Epithelial cell of prostate (primary cell): Measurements from ENCODE around the gene IDH3G.

Experiments
- DNase-seq: peaks from one replicate; pipeline ENCODE4 v3.0.0-alpha.2; 2011; ENCODE audit warnings: low read depth, low spot score
- H3K27ac ChIP-seq: fragments of 450-650 bp; 2 replicates; pipeline ENCODE4 v1.5.1; 2017; ENCODE audit warnings: mild to moderate bottlenecking

Gene IDH3G

GRCh38 chrX:153816831-153817690 is 22.9 kb upstream of the IDH3G start:
- no peak for DNase-seq
- H3K27ac ChIP-seq = no peak overlapping the region

GRCh38 chrX:153814591-153815315 is 20.6 kb upstream of the IDH3G start:
- no peak for DNase-seq
- H3K27ac ChIP-seq = no peak overlapping the region

GRCh38 chrX:153813161-153813560 is 19.0 kb upstream of the IDH3G start:
- no peak overlapping the region for H3K27ac ChIP-seq
- DNase-seq = no peak

- no peak for DNase-seq
- no peak overlapping the region for H3K27ac ChIP-seq
These were observed 18.0 kb upstream of the IDH3G start for GRCh38 chrX:153812220-153812619.

- H3K27ac ChIP-seq = no peak overlapping the region
- no peak for DNase-seq
These were observed 13.8 kb upstream of the IDH3G start for GRCh38 chrX:153807976-153808375.

GRCh38 chrX:153806999-153807575 is 12.9 kb upstream of the IDH3G start:
- peak; percentile 0 for DNase-seq
- H3K27ac ChIP-seq = no peak overlapping the region

GRCh38 chrX:153805436-153805835 is 11.3 kb upstream of the IDH3G start:
- DNase-seq = no peak
- no peak overlapping the region for H3K27ac ChIP-seq

- DNase-seq = no peak
- no peak overlapping the region for H3K27ac ChIP-seq
These were observed 10.4 kb upstream of the IDH3G start for GRCh38 chrX:153804621-153805020.

- no peak for DNase-seq
- no peak overlapping the region for H3K27ac ChIP-seq
These were observed 10.0 kb upstream of the IDH3G start for GRCh38 chrX:153804100-153804595.

GRCh38 chrX:153803211-153804099 is 9.3 kb upstream of the IDH3G start:
- DNase-seq = no peak
- no peak overlapping the region for H3K27ac ChIP-seq

- H3K27ac ChIP-seq = no peak overlapping the region
- no peak for DNase-seq
These were observed 8.4 kb upstream of the IDH3G start for GRCh38 chrX:153802513-153803045.

- no peak for DNase-seq
- no peak overlapping the region for H3K27ac ChIP-seq
These were observed 7.5 kb upstream of the IDH3G start for GRCh38 chrX:153801669-153802068.

- no peak overlapping the region for H3K27ac ChIP-seq
- no peak for DNase-seq
These were observed 6.6 kb upstream of the IDH3G start for GRCh38 chrX:153800746-153801145.

GRCh38 chrX:153800177-153800722 is 6.1 kb upstream of the IDH3G start:
- H3K27ac ChIP-seq = no peak overlapping the region
- DNase-seq = no peak

- H3K27ac ChIP-seq = no peak overlapping the region
- no peak for DNase-seq
These were observed 5.2 kb upstream of the IDH3G start for GRCh38 chrX:153799326-153799725.

- H3K27ac ChIP-seq = no peak overlapping the region
- no peak for DNase-seq
These were observed 3.3 kb upstream of the IDH3G start for GRCh38 chrX:153797415-153798015.

GRCh38 chrX:153794897-153795816 is 982 bp upstream of the IDH3G start:
- DNase-seq = no peak

GRCh38 chrX:153793291-153793690 is 884 bp downstream of the IDH3G start:
- DNase-seq = no peak

More at GRCh38 chrX:153794897-153795816, 982 bp upstream of the IDH3G start:
- H3K27ac ChIP-seq = peak overlapping the region; percentile 80

More at GRCh38 chrX:153793291-153793690, 884 bp downstream of the IDH3G start:
- H3K27ac ChIP-seq = peak overlapping the region; percentile 80
